ENCODE data around the gene PDZD7.

Gene PDZD7

DNA sequence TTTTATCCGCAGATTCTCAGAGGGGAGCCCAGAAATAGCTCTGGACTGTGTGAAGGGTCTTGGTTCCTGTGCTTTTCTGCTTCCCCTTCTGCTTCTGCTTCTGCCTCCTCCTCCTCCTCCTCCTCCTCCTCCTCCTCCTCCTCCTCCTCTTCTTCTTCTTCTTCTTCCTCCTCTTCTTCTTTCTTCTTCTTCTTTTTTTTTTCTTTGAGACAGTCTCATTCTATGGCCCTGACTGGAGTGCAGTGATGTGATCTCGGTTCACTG lies 11.6 kb downstream of the PDZD7 start:
- no peak for DNase-seq
- peaks cover 7% of the 10 kb centered on the region for H4K20me1 ChIP-seq (ENCODE audit: insufficient read depth, low read length)
- H3K36me3 ChIP-seq (ENCODE audit: insufficient read depth, low read length) = no peaks in the 10 kb centered on the region
- H3K9me3 ChIP-seq (ENCODE audit: insufficient read depth, low read length, severe bottlenecking) = no peaks in the 10 kb centered on the region
- H2AFZ ChIP-seq (ENCODE audit: low read depth, low read length) = no peak overlapping the region
- H3K27ac ChIP-seq (ENCODE audit: low read length) = no peak overlapping the region
- no peak overlapping the region for H3K4me3 ChIP-seq (ENCODE audit: low read depth in 1 of 2, low read length in 2 of 2)
- peaks cover 4% of the 10 kb centered on the region for H3K27me3 ChIP-seq (ENCODE audit: insufficient read depth, low read length, poor library complexity)
- no peak for ATAC-seq (ENCODE audit: insufficient read depth, low read depth)
- peaks cover 1% of the 10 kb centered on the region; the same call in 1 of the 2 replicates for H3K4me1 ChIP-seq (ENCODE audit: insufficient read depth, low read length)
- H3K79me2 ChIP-seq (ENCODE audit: insufficient read depth, low read length) = no peaks in the 10 kb centered on the region
- TF ChIP-seq, protein P1, sequence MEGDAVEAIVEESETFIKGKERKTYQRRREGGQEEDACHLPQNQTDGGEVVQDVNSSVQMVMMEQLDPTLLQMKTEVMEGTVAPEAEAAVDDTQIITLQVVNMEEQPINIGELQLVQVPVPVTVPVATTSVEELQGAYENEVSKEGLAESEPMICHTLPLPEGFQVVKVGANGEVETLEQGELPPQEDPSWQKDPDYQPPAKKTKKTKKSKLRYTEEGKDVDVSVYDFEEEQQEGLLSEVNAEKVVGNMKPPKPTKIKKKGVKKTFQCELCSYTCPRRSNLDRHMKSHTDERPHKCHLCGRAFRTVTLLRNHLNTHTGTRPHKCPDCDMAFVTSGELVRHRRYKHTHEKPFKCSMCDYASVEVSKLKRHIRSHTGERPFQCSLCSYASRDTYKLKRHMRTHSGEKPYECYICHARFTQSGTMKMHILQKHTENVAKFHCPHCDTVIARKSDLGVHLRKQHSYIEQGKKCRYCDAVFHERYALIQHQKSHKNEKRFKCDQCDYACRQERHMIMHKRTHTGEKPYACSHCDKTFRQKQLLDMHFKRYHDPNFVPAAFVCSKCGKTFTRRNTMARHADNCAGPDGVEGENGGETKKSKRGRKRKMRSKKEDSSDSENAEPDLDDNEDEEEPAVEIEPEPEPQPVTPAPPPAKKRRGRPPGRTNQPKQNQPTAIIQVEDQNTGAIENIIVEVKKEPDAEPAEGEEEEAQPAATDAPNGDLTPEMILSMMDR (IDR thresholded peaks at IDR 0.05; ENCODE audit: borderline replicate concordance, extremely low read depth, low read length, poor library complexity, severe bottlenecking) = no peak
- no peak for TF ChIP-seq EZH2 (IDR thresholded peaks at IDR 0.05; ENCODE audit: borderline replicate concordance, low read depth, low read length, severe bottlenecking)
- H3K4me2 ChIP-seq (ENCODE audit: insufficient read depth, low read length) = no peak overlapping the region
- no peak overlapping the region for H3K9ac ChIP-seq (ENCODE audit: low read depth, low read length)

DNA sequence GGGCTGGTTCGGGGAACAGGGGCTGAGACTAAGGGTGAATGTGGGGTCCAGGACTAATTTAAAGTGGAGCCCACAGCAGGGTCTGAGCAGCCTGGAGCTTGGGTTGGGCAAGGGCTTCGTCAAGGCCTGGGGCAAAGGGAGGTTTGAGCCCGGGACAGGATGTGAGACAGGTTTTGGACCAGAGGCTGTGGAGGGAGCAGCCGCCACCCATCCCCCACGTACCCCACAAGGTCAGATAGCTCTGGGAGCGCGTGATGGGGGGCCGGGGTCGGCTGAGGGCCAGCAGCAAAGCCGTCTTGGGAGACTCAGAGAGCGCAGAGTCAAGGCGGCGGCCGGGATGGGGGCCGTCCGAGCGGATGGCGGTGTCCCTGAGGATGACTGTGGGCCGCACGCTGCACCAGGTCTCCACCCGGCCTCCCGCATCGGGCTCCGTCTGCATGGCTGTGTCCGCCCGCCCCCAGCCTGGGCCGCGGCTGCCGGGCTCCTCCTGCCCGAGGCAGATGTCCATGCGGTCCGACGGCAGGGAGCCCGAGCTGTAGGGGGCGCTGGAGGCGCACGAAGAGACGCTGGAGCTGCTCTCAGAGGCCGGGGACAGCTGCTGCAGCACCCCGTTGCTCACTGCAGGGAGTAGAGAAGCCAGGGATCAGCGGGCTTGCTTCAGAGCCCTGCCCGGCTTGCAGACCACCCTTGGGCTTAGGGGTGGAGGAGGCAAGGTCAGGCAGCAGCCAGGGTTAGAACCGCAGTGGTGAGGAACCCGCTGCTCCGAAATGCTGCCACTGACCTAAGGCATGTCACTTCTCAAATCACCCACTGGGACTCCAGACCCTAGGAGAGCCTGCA lies 12.1 kb downstream of the PDZD7 start:
- TF ChIP-seq, protein P1 (IDR thresholded peaks at IDR 0.05; ENCODE audit: borderline replicate concordance, extremely low read depth, low read length, poor library complexity, severe bottlenecking) = peak; percentile 57
- TF ChIP-seq EZH2 (IDR thresholded peaks at IDR 0.05; ENCODE audit: borderline replicate concordance, low read depth, low read length, severe bottlenecking) = no peak
- Histone ChIP-seq H3K36me3 (ENCODE audit: insufficient read depth, low read length) (no peaks in the 10 kb centered on the region), H3K79me2 (ENCODE audit: insufficient read depth, low read length) (no peaks in the 10 kb centered on the region), H3K27ac (ENCODE audit: low read length) (no peak overlapping the region), H4K20me1 (ENCODE audit: insufficient read depth, low read length) (peaks cover 7% of the 10 kb centered on the region), H3K4me3 (ENCODE audit: low read depth in 1 of 2, low read length in 2 of 2) (no peak overlapping the region), H3K4me2 (ENCODE audit: insufficient read depth, low read length) (no peak overlapping the region), H3K4me1 (ENCODE audit: insufficient read depth, low read length) (peaks cover 5% of the 10 kb centered on the region; the same call in 1 of the 2 replicates), H3K9ac (ENCODE audit: low read depth, low read length) (no peak overlapping the region), H3K27me3 (ENCODE audit: insufficient read depth, low read length, poor library complexity) (peaks cover 4% of the 10 kb centered on the region), H3K9me3 (ENCODE audit: insufficient read depth, low read length, severe bottlenecking) (no peaks in the 10 kb centered on the region), H2AFZ (ENCODE audit: low read depth, low read length) (no peak overlapping the region)
- DNase-seq (peak; percentile 56), ATAC-seq (ENCODE audit: insufficient read depth, low read depth) (peak; percentile 57)

DNA sequence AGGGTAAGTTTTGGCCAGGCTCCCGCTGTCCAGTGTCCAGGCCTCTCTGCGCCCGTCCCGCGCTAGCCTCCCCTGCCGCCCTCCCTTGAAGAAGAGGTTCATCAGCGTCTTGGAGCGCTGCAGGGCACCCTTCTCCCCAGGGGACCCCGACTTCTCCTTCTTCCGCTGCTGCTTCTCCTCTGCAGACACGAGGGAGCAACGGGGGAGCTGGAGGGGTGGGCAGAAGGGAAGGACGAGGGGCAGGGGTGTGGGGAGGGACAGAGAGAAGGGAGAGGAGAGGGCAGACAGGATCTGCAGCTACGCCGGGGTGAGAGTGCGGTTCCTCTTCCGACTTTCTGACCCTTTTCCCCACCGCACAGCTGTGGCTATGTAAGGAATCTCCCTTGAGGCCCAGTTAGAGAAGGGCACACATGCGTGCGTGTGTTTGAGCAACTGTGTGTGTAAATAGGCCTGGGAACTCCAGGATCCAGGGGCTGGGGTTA lies 12.8 kb downstream of the PDZD7 start:
- DNase-seq = no peak
- TF ChIP-seq EZH2 (IDR thresholded peaks at IDR 0.05; ENCODE audit: borderline replicate concordance, low read depth, low read length, severe bottlenecking) = no peak
- TF ChIP-seq, protein P1 (IDR thresholded peaks at IDR 0.05; ENCODE audit: borderline replicate concordance, extremely low read depth, low read length, poor library complexity, severe bottlenecking) = no peak

More for the DNA sequence above, 12.8 kb downstream of the PDZD7 start:
- Histone ChIP-seq H4K20me1 (ENCODE audit: insufficient read depth, low read length) (peaks cover 7% of the 10 kb centered on the region), H3K9ac (ENCODE audit: low read depth, low read length) (no peak overlapping the region), H3K9me3 (ENCODE audit: insufficient read depth, low read length, severe bottlenecking) (no peaks in the 10 kb centered on the region), H3K4me2 (ENCODE audit: insufficient read depth, low read length) (no peak overlapping the region), H3K27ac (ENCODE audit: low read length) (no peak overlapping the region), H3K36me3 (ENCODE audit: insufficient read depth, low read length) (no peaks in the 10 kb centered on the region), H3K4me3 (ENCODE audit: low read depth in 1 of 2, low read length in 2 of 2) (no peak overlapping the region), H3K4me1 (ENCODE audit: insufficient read depth, low read length) (peaks cover 5% of the 10 kb centered on the region; the same call in 1 of the 2 replicates), H3K27me3 (ENCODE audit: insufficient read depth, low read length, poor library complexity) (peaks cover 4% of the 10 kb centered on the region), H2AFZ (ENCODE audit: low read depth, low read length) (no peak overlapping the region), H3K79me2 (ENCODE audit: insufficient read depth, low read length) (no peaks in the 10 kb centered on the region)
- no peak for ATAC-seq (ENCODE audit: insufficient read depth, low read depth)
